ENCODE results near the gene SLC1A4.

SLC1A4 gene

GRCh38 chr2:65053199-65053598, 64.0 kb downstream of the SLC1A4 start:
- DNase-seq (ENCODE audit: low read depth, low spot score), result no peak

DNA sequence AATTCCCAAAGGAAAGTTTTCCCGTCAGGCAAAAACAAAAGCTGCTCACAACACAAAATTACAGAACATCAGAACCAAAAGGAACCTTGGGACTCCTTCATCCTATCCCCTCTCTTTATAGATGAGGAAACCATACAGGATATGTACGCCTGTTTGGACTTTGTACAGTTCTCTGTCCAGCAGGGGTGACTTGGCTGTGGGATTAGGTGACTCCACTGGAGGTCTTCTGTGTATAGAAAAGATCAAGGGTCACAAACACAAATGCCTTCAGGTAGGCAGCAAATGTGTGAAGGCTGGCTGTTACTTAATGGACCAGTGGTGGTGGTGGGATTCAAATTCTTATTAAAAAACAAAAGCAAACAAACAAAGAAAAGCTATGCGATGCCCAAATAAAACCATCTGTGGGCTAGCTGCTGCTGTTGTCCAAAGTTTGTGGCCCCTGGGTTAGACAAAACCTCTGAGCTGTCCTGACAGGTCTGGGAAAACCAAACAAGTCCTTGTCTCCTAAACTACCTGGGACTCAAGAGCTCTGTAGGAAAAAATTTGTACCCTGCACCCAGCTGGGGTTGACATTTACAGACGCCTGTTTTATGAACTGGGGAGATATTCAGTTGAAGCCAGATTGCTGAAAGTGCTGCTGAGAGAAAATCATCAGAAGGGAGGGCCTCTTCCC, 65.7 kb downstream of the SLC1A4 start:
- no peak for DNase-seq (ENCODE audit: low read depth, low spot score)

DNA sequence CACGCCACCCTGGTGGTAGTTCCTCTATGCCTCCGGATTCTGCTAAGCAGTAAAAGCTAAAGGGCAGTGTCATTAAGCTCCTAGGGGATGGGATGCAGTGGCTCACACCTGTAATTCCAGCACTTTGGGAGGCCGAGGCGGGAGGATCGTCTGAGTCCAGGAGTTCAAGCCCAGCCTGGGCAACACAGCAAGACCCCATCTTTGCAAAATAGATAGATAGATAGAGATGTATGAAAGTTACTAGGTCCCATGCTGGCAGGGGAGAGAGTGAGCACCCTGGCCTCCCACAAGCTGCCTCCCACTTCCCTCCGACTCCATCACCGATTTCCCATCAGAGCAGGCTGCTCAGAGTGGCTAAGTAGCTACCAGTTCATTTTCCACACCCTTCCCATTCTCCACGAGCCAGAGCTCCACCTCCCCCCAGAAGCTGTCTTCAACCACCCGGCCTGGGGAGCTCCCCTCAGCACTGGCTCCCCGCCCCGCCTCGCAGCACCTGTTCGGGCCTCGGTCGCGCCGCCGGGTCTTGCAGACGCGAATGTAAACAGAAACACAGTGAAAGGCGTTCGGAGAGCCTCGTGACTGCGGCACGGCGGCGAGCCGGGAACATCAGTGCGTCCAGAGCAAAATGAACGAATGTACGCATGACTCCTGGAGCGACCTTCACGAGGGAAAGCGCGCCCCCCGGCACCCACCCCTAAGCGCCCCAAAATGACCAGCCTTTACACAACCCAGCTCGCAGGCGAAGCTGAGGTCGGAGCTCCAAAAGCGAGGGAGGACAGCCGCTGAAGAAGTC, 66.4 kb downstream of the SLC1A4 start:
- peak; percentile 35 for DNase-seq (ENCODE audit: low read depth, low spot score)

GRCh38 chr2:65056215-65057053, 67.2 kb downstream of the SLC1A4 start, which contains the start of gene CEP68:
CEP68 (plus strand) TSS chr2:65056416; CDS start chr2:65069445, 13,029 bp downstream.
- DNase-seq (ENCODE audit: low read depth, low spot score), result peak; percentile 93

- DNase-seq (ENCODE audit: low read depth, low spot score), result no peak
Measured at GRCh38 chr2:65057054-65057375, 67.8 kb downstream of the SLC1A4 start.

GRCh38 chr2:65057391-65058052, 68.3 kb downstream of the SLC1A4 start:
- DNase-seq (ENCODE audit: low read depth, low spot score), result peak; percentile 38

DNA sequence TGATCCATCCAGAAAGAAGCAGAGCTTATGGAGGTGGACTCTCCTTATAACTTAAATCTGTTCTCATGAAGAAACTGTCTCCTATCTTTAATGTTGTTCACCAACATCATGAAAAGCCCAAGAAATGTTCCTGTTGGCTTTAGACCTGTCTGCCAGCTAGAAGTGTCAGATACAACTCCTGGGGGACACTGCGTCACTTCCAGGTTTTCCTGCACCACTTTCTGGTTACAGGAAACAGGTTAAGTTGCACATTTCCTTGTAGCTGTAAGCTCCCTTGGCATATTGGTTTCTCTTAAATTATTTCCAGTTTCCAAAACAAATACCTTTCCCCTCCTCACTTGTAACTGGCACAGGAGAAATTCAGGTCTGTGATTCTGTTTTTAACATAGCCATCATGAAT, 69.9 kb downstream of the SLC1A4 start:
- DNase-seq (ENCODE audit: low read depth, low spot score), result no peak

DNA sequence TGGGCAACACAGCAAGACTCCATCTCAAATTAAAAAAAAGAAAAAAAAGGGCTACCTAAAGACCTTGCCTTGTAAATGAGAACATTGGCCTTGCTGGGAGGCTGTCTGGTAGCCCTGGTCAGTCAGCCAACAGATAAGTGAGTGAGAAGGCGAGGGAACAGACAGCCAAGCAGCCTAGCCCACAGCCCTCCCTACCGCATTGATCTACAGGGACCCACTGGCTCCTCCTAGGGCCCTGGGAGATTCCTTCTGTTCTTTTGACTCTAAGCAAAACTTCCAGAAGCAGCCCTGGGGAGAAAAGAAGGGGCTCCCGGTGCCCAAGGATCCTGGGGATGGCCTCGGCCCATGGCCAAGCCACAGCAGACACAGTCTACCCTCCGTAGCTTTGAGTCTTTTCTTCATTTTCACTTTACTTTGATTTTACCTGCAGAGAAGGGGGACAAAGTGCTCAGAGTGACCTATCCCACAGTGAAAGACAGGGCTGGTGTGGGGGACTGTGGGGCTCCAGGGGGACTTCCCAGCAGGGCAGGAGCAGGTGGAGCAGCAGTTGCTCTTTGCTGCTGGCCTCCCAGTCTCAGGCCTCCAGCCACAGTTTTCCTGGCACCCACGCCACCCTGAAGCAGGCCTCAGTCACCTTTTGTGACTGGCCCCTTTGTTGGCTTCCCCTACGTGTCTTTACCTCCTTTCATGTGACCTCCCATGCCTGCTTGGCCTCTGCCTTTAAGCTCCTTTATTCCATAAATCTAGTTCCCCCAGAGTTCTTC, 72.1 kb downstream of the SLC1A4 start:
- no peak for DNase-seq (ENCODE audit: low read depth, low spot score)

DNA sequence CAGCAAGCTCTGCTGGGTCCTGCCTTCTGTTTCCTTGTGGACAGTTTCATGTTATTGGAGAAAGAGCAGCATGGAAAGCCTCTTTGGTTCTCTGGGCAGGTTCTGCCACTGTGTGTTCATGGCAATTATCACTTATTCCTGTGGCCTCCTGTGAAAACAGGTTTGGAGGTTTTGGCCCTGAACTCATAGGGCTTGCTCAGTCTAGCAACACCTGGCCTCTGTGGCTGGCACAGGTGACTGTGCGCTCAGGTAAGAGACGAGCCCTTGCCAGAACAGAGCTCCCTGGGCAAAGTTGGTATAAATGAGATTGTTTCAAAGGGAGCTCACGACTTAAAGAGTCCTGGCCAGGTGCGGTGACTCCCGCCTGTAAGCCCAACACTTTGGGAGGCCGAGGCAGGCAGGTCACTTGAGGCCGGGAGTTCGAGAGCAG, 72.7 kb downstream of the SLC1A4 start:
- no peak for DNase-seq (ENCODE audit: low read depth, low spot score)

GRCh38 chr2:65062843-65063825, 73.9 kb downstream of the SLC1A4 start:
- no peak for DNase-seq (ENCODE audit: low read depth, low spot score)

DNA sequence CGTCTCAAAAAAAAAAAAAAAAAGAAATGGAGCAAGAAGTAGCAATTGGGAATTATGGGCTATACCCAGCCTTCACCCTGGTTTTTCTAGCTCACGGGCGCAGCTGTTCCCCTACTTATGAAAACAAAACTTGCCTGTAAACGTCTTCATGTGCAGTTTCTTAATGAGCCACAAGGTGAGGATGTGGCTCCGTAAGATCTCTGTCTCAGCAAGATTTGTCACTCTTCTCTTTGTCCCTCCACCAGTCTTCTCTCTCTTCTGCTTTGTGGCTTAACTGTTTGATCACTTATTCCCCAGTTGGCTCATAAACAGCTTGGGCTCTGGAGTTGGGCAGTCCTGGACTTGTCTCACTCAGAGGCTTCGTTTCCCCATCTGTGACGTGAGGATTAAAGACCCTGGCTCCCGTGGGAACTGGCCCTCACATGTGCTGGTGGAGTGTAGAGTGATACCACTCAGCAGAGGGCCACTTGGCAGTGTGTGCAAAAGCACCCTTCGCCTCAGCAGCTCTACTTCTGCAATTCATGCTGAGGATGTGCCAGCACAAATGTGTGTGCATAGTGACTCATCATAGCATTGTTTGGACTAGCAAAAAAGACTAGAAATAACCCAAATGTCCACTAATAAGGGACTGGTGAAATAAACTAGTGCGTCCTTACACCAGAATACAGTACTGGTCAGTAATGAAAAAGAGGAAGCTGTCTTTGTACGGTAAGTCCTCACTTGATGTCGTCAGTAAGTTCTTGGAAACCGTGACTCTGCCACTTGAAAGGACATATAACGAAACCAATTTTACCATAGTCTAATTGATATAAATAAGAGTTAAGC, 75.7 kb downstream of the SLC1A4 start:
- DNase-seq (ENCODE audit: low read depth, low spot score), result no peak

DNA sequence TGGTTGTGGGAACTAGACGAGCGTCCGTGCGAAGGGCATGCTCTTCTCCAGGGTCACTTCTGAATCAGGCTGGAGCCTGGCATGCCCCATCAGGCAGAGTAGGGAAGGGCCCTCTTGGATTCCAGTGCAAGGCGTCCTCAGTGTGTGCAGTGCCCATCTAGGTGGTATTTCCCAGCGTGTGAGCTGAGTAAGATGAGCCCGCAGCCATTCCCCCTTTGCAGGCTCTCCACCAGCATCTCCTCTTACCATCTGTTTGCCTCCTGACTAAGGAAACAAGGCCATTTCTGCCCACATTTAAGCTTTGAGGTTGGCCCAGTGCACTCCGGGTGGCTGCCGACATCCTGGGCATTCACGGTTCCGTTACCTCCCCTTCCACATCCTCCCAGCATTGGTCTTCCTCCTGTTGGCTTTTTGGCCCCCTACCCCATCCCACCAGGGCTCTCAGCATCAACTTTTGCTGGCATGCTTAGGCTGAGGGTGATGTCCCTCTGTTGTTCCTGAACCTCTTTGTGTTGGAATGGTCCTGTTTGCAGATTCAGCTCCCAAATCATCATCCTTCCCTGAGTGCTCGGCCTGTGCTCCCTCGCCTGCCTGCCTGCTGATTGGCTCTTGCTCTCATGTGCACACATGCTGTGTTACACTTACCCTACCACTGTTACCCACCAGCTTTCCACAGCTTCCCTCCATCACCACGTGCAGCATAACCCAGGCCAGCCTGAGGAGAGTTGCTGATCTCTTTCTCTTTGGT, 78.8 kb downstream of the SLC1A4 start:
- no peak for DNase-seq (ENCODE audit: low read depth, low spot score)

DNA sequence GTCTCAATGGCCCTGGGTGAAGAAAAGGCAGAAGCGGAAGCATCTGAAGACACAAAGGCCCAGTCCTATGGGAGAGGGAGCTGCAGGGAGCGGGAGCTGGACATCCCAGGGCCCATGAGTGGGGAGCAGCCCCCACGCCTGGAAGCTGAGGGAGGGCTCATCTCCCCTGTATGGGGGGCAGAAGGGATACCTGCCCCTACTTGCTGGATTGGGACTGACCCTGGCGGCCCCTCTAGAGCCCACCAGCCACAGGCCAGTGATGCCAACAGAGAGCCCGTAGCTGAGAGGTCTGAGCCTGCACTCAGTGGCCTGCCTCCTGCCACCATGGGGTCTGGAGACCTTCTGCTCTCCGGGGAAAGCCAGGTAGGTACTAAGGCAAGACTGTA, 80.2 kb downstream of the SLC1A4 start:
- no peak for DNase-seq (ENCODE audit: low read depth, low spot score)

DNA sequence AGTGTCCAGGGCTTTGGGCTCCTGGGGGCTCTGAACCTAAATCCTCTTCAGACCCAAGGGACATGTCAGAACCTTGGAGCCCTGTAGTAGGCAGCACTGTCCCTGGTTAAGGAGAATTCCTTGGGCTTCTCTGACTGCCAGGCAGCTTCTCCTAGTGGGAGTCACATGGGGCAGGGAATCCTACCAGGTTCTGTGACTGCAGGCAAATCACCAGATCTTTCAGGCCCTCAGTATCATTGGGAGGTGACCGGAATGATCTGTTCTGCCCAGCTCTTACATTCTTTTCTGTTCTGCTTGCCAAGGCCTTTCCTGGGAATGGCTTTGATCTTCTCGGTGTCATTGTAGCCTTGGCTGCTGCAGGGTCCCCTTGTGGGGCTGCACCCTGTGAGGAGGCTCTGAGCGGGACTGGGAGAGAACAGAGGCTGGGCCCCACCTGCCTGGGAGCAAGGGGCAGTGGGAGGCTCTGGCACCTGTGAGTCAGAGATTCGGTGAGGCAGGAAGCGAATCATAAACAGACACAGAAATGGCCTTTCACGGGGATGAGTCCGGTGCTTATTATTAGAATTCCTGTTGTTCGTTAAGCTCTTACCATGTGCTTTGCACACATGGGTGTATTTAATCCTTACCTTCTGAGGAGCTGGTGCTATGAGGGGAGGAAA, 81.1 kb downstream of the SLC1A4 start:
- DNase-seq (ENCODE audit: low read depth, low spot score), result no peak

DNA sequence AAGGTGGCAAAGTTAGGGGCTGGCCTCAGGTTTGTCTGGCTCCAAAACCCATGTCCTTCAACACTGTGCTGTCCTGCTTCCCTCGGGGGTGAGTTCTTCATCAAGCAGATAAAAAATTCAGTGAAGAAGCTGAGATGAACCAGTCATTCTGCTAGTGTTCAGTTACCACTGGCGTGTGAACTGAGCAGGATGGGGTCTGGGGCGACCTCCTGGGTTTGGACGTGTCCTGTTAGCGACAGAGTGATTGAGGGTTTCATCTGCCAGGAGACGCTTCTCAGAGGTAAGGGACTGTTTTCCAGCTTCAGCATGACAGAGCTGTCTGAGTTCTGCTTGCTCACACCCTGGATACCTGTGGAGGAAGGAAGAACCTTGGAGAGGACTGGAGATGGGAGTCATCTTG, 81.7 kb downstream of the SLC1A4 start:
- DNase-seq (ENCODE audit: low read depth, low spot score), result no peak

GRCh38 chr2:65071499-65072180, 82.4 kb downstream of the SLC1A4 start:
- DNase-seq (ENCODE audit: low read depth, low spot score), result no peak

All from activated naive CD8-positive, alpha-beta T cell treated with anti-CD3 and anti-CD28 coated beads, Interleukin-2, amount 50 U/mL, for 16 hours (primary cell).